GM21367 (cell line): ENCODE results near the gene SBNO2.

ENCODE experiments used
- ATAC-seq: cut with Tn5 transposase; IDR thresholded peaks from one replicate; pipeline ENCODE4 v1.9.1; 2021; ENCODE audit not compliant: unreplicated experiment

The SBNO2 gene, protein sequence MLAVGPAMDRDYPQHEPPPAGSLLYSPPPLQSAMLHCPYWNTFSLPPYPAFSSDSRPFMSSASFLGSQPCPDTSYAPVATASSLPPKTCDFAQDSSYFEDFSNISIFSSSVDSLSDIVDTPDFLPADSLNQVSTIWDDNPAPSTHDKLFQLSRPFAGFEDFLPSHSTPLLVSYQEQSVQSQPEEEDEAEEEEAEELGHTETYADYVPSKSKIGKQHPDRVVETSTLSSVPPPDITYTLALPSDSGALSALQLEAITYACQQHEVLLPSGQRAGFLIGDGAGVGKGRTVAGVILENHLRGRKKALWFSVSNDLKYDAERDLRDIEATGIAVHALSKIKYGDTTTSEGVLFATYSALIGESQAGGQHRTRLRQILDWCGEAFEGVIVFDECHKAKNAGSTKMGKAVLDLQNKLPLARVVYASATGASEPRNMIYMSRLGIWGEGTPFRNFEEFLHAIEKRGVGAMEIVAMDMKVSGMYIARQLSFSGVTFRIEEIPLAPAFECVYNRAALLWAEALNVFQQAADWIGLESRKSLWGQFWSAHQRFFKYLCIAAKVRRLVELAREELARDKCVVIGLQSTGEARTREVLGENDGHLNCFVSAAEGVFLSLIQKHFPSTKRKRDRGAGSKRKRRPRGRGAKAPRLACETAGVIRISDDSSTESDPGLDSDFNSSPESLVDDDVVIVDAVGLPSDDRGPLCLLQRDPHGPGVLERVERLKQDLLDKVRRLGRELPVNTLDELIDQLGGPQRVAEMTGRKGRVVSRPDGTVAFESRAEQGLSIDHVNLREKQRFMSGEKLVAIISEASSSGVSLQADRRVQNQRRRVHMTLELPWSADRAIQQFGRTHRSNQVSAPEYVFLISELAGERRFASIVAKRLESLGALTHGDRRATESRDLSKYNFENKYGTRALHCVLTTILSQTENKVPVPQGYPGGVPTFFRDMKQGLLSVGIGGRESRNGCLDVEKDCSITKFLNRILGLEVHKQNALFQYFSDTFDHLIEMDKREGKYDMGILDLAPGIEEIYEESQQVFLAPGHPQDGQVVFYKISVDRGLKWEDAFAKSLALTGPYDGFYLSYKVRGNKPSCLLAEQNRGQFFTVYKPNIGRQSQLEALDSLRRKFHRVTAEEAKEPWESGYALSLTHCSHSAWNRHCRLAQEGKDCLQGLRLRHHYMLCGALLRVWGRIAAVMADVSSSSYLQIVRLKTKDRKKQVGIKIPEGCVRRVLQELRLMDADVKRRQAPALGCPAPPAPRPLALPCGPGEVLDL (N-terminal part only)

DNA sequence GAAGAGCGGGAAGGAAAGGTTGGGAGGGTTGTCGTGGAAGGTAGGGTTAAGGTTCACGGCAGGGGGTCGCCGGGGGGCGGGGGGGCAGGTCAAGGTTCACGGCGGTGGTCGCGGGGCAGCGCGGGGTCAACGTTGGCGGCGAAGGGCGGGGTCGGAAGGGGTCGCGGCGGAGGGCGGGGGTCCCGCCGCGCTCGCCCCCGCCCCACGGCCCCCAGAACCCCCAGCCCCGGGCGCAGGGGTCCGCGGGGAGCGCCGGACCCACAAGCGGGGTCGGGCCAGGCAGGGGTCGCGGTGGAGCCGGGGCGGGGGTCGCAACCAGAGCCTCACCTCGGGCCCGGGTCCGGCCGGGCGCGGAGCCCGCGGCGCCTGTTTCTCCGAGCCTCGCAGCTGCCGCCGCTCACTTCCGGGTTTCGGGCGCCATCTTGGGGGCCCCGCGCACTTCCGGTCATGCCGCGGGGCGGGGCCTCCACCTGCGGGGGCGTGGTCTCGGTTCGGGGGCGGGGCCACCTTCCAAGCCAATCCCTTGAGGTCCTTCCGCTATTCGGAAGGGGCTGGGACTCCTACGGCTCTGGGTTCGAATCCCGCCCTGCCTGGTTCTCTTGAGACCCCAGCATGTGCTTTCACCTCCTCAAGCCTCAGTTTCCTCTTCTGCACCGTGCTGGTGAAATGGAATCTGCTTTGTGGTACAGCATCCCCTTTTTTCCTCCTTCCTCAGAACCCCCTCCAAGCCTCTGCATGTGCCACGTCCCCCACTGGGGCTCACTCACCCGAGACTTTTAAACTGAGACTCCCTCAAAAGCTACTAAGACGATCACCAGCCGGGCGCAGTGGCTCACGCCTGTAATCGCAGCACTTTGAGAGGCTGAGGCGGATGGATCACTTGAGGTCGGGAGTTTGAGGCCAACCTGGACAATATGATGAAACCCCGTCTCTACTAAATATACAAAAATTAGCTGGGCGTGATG is at the start of gene SBNO2:
Gene SBNO2, minus strand, starts transcription at position 424 of the 965 bp plus-strand sequence. CDS start 19,992 bp downstream, outside the sequence.
- no peak for ATAC-seq

- no peak for ATAC-seq
These were observed 49.2 kb upstream of the SBNO2 start for GRCh38 chr19:1223018-1223855.

DNA sequence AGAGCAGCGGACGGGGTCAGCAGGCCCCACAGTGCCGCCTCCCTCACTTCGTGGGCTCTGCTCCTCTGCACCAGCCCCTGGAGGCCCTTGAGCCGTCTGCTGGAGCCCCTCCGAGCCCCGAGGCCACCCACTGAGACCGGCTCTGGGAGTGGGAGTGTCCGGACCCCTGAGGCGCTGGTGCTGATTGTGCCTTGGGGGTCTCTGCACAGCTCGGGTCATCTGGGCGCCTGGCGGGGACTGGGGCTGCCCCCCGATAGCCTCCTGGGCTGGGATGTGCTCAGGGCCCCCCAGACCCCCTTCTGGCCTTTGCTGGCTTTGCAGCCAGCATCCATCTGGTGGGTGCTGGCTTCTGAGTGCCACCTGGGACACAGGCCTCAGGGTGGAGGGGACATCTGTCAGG is 48.3 kb upstream of the SBNO2 start:
- ATAC-seq: no peak

DNA sequence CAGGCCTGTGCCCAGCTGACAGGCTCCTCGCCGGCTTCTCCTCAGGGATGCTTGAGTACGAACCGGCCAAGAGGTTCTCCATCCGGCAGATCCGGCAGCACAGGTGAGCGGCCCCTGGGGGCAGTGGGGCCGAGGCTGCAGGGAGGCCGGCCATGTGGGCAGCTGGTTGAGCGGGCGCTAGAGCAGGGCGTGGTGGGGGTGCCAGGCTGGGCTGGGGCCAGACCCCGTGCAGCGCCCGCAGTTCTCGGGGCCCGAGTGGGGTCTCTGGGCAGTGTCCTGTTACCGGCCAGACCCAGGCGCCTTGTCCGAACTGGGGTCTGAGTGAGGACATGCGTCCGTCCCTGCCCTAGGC is 47.8 kb upstream of the SBNO2 start:
- no peak for ATAC-seq

DNA sequence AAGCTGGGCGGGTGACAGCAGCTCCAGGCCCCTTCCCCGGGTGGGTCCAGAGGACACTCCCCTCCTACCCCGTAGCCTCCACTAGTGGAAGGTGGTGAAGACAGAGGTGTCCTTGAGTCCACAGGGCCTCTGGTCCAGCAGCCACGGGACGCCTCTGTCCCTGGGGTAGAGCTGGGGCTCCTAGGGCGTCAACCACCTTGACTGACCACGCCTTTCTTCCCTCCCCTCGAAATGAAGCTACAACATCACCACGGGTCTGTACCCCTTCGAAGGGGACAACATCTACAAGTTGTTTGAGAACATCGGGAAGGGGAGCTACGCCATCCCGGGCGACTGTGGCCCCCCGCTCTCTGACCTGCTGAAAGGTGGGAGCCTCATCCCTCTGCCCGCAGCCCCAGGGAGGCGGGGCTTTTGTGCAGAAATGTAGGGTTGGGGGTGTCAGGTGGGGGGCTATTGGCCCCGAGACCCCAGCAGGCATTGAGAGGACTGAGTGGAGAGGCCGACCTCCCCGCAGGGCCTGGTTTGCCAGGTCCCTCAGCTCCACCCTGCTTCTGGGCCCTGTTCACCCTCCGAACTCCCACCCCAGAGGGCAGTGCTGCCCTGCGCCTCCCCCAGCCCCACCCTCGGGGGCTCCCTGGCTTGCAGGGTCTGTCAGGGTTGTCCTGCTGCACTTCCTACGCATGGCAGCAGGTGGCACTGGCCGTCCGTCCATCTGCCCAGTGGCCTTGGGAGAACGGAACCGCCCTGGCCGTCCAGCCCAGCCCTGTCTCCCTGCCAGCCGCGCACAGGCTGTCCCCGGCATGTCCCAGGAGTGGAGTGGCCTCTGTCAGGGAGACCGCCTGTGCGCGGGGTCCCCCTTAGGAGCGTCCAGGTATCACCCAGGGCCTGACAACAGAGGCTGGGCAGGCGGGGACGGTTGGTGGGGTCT is 47.2 kb upstream of the SBNO2 start:
- ATAC-seq: no peak

DNA sequence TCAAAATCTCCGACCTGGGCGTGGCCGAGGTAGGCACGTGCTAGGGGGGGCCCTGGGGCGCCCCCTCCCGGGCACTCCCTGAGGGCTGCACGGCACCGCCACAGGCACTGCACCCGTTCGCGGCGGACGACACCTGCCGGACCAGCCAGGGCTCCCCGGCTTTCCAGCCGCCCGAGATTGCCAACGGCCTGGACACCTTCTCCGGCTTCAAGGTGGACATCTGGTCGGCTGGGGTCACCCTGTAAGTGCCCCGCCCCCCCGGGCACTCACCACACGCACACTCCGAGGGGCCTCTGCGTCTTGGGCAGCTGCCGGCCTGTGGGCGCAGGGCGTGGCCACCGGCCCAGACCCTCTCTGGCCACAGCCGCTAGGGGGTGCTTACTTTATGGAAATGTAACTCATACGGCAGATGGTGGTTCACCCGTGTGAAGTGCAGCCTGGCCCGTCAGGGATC is 46.4 kb upstream of the SBNO2 start:
- no peak for ATAC-seq

- no peak for ATAC-seq
These were observed 45.9 kb upstream of the SBNO2 start for GRCh38 chr19:1219786-1220476.

GRCh38 chr19:1218751-1219567 is 44.9 kb upstream of the SBNO2 start:
- ATAC-seq: no peak

GRCh38 chr19:1217366-1217765 is 43.3 kb upstream of the SBNO2 start:
- no peak for ATAC-seq

DNA sequence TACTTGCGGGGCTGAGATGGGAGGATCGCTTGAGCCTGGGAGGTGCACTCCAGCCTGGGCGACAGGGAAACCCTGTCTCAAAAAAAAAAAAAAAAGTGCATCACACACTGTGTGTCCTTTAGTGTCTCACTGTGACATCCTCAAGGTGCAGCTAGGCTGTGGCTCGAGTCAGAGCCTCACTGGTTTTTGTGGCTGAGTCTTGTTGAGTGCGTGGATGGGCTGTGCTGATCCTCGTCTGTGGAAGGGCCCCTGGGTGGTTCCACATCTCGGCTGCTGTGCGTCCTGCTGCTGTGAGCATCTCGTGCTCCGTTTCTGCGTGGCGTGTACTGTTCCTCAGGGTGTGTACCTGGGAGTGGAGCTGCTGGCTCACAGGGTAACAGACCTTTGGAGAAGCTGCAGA is 42.7 kb upstream of the SBNO2 start:
- no peak for ATAC-seq

- no peak for ATAC-seq
These were observed 41.0 kb upstream of the SBNO2 start for GRCh38 chr19:1214862-1215731.

DNA sequence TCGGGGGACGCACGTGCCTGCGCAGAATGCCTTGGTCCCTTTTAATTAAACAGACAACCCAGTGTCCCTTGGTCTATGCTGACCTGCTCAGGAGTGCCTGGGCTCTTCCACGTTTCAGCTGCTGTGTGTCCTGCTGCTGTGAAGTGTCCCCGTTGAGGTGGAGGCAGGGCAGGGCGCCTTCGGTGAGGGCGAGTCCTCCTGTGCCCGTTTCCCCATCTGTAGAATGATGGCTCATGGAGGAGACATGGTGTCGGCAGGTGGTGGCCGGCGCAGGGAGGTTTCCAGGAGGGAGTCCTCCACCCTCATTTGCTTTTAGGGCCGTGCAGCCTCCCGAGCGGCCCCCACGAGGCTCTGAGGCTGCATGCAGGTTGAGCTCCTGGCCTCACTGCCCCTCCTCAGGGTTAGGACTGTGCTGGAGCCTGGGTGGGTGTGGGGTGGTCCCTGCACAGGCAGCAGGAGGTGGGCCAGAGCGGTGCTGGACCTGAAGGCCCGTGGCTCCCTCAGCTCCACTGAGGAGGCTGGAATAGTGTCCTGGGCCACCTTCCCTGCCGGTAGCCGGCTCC is 40.3 kb upstream of the SBNO2 start:
- no peak for ATAC-seq

GRCh38 chr19:1213391-1214286 is 39.6 kb upstream of the SBNO2 start:
- ATAC-seq: no peak

- no peak for ATAC-seq
These were observed 37.6 kb upstream of the SBNO2 start for GRCh38 chr19:1211494-1212234.
